ENCODE data around the gene NKAIN2.
"Not testable (repeated sequence)": the region's sequence is repeated elsewhere in the genome, so short reads cannot be mapped to it uniquely, and the experiment has no call there.

Gene NKAIN2

GRCh38 chr6:124233221-124233620 is 429.6 kb downstream of the NKAIN2 start:
- DNase-seq, result no peak

GRCh38 chr6:124234801-124235200 is 431.1 kb downstream of the NKAIN2 start:
- no peak for DNase-seq

- no peak for DNase-seq
Observed at GRCh38 chr6:124237911-124238310, 434.2 kb downstream of the NKAIN2 start.

- DNase-seq, result not testable (repeated sequence)
Observed at GRCh38 chr6:124238408-124238807, 434.7 kb downstream of the NKAIN2 start.

- no peak for DNase-seq
Observed at GRCh38 chr6:124254941-124255685, 451.4 kb downstream of the NKAIN2 start.

GRCh38 chr6:124260337-124260736 is 456.7 kb downstream of the NKAIN2 start:
- no peak for DNase-seq

GRCh38 chr6:124269733-124270132 is 466.1 kb downstream of the NKAIN2 start:
- no peak for DNase-seq

- DNase-seq, result no peak
Observed at GRCh38 chr6:124273701-124274100, 470.0 kb downstream of the NKAIN2 start.

GRCh38 chr6:124282541-124282940 is 478.9 kb downstream of the NKAIN2 start:
- no peak for DNase-seq

- no peak for DNase-seq
Observed at GRCh38 chr6:124283486-124283885, 479.8 kb downstream of the NKAIN2 start.

GRCh38 chr6:124285146-124285545 is 481.5 kb downstream of the NKAIN2 start:
- DNase-seq, result peak; percentile 44

GRCh38 chr6:124294574-124295200 is 491.0 kb downstream of the NKAIN2 start:
- DNase-seq, result peak; percentile 8

GRCh38 chr6:124297507-124297906 is 493.8 kb downstream of the NKAIN2 start:
- no peak for DNase-seq

- no peak for DNase-seq
Observed at GRCh38 chr6:124298730-124299129, 495.1 kb downstream of the NKAIN2 start.

GRCh38 chr6:124300907-124301306 is 497.2 kb downstream of the NKAIN2 start:
- not testable (repeated sequence) for DNase-seq

GRCh38 chr6:124303971-124304370 is 500.3 kb downstream of the NKAIN2 start:
- no peak for DNase-seq

GRCh38 chr6:124310139-124310538 is 506.5 kb downstream of the NKAIN2 start:
- no peak for DNase-seq

- no peak for DNase-seq
Observed at GRCh38 chr6:124319410-124319809, 515.7 kb downstream of the NKAIN2 start.

- no peak for DNase-seq
Observed at GRCh38 chr6:124324237-124324636, 520.6 kb downstream of the NKAIN2 start.

GRCh38 chr6:124330197-124330596 is 526.5 kb downstream of the NKAIN2 start:
- no peak for DNase-seq

GRCh38 chr6:124334359-124334758 is 530.7 kb downstream of the NKAIN2 start:
- no peak for DNase-seq

GRCh38 chr6:124339610-124340334 is 536.1 kb downstream of the NKAIN2 start:
- DNase-seq, result no peak

GRCh38 chr6:124348339-124348738 is 544.7 kb downstream of the NKAIN2 start:
- not testable (repeated sequence) for DNase-seq

GRCh38 chr6:124355146-124355545 is 551.5 kb downstream of the NKAIN2 start:
- DNase-seq, result no peak
